Transverse colon (tissue), 3 donors: ENCODE results near the gene SMARCAL1.

Experiments used
- POLR2A ChIP-seq: fragments of 450-650 bp; IDR thresholded peaks from one replicate; pipeline ENCODE4 v1.6.1; 2016; ENCODE audit warnings: antibody characterized with exemption, mild to moderate bottlenecking, moderate library complexity
- TF ChIP-seq, protein P1 (sequence below), 5 experiments: fragments of 200-600 bp in 3 of 5; fragments of 450-650 bp in 2 of 5; sonication (generic) in 3 of 5; IDR thresholded peaks; 1 replicate in 2 of 5; 2 replicates in 3 of 5; pipeline ENCODE4 v1.5.1; 2016 to 2017; ENCODE audit warnings: antibody characterized with exemption in 5 of 5, inconsistent platforms in 3 of 5, mild to moderate bottlenecking in 2 of 5, moderate library complexity in 1 of 5

DNA sequence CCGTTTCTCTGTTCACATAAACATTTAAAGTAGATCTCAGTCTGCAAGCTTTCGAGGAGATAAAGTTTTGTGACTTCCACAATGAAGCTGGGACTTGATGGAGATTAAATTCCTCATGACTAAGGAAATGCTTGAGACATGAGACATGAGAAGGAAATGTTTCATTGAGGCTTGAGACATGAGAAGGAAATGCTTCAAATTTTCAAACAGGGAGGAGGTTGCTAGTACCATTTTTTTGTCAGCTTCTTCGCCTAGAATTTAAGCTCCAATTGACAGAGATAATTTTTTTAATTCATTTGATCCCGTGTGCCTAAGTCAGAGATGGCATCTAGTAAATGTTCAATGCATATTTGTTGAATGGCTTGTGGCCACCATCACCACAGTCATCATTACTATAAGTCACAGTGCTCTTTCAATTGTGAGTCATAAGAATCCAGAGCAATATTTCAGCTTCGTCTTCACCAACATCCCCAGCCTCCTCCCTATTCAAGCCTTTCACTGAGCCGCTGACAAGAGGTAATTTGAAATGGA, 39.5 kb upstream of the SMARCAL1 start:
- no peak for TF ChIP-seq POLR2A
- TF ChIP-seq, protein P1, sequence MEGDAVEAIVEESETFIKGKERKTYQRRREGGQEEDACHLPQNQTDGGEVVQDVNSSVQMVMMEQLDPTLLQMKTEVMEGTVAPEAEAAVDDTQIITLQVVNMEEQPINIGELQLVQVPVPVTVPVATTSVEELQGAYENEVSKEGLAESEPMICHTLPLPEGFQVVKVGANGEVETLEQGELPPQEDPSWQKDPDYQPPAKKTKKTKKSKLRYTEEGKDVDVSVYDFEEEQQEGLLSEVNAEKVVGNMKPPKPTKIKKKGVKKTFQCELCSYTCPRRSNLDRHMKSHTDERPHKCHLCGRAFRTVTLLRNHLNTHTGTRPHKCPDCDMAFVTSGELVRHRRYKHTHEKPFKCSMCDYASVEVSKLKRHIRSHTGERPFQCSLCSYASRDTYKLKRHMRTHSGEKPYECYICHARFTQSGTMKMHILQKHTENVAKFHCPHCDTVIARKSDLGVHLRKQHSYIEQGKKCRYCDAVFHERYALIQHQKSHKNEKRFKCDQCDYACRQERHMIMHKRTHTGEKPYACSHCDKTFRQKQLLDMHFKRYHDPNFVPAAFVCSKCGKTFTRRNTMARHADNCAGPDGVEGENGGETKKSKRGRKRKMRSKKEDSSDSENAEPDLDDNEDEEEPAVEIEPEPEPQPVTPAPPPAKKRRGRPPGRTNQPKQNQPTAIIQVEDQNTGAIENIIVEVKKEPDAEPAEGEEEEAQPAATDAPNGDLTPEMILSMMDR (IDR thresholded peaks at IDR 0.05), result no peak
